Thyroid gland (tissue), 4 donors: ENCODE data around the gene ACKR4. TPM values are rescaled to one million over a fixed set of nuclear protein-coding genes. Genes with fewer than 3 reads are reported as not detected.
"Not testable (repeated sequence)": the region's sequence is repeated elsewhere in the genome, so short reads cannot be mapped to it uniquely, and the experiment has no call there.

ENCODE experiments used
- DNase-seq, 2 donors: peaks; one replicate each; pipeline ENCODE4 v3.0.0-alpha.2; 2019
- H3K27ac ChIP-seq, 3 donors: fragments of 200-600 bp; sonication (generic); 1 replicate in 2 of 3; 2 replicates in 1 of 3; pipeline ENCODE4 v1.5.1; 2016 to 2019; ENCODE audit warnings: mild to moderate bottlenecking in 1 of 3, moderate library complexity in 1 of 3
- H3K27me3 ChIP-seq: fragments of 200-600 bp; sonication (generic); one replicate; pipeline ENCODE4 v1.5.1; 2019
- H3K36me3 ChIP-seq, 2 donors: fragments of 200-600 bp; sonication (generic); one replicate each; pipeline ENCODE4 v1.5.1; 2016 to 2019
- H3K4me1 ChIP-seq, 2 donors: fragments of 200-600 bp; sonication (generic); one replicate each; pipeline ENCODE4 v1.5.1; 2017 to 2019
- H3K4me3 ChIP-seq, 3 donors: fragments of 200-600 bp; sonication (generic); replicated peaks in 1 of 3; 1 replicate in 2 of 3; 2 replicates in 1 of 3; pipeline ENCODE4 v1.5.1; 2016; ENCODE audit warnings: mild to moderate bottlenecking in 1 of 3
- H3K9me3 ChIP-seq: fragments of 200-600 bp; sonication (generic); one replicate; pipeline ENCODE4 v1.5.1; 2017
- CTCF ChIP-seq, 6 experiments: fragments of 200-600 bp in 3 of 6; fragments of 450-650 bp in 3 of 6; sonication (generic) in 3 of 6; IDR thresholded peaks; one replicate each; pipeline ENCODE4 v1.5.1; 2016 to 2019; ENCODE audit warnings: antibody characterized with exemption in 6 of 6, mild to moderate bottlenecking in 2 of 6, inconsistent platforms in 1 of 6, moderate library complexity in 1 of 6
- POLR2A ChIP-seq, 2 donors: fragments of 450-650 bp; IDR thresholded peaks; one replicate each; pipeline ENCODE4 v1.6.1; 2017; ENCODE audit warnings: antibody characterized with exemption in 2 of 2, mild to moderate bottlenecking in 2 of 2, moderate library complexity in 1 of 2
- WGBS, 2 donors: methylation state at CpG; one replicate each; pipeline ENCODE4 v1.1.5; 2017; 5-methylcytosine and 5-hydroxymethylcytosine counted together
- intact Hi-C: fragments of 100-400 bp; cut with DNase I; formaldehyde crosslinking; loops from one replicate; pipeline ENCODE4 v1.15.1; 2023
- total RNA-seq, 4 donors: library from RNA; depleted of rRNA; stranded (reverse); fragments of >200 nt; gene quantifications; one replicate each; pipeline ENCODE4 v1.2.3, GENCODE V29; 2016

The ACKR4 gene
- total RNA-seq, 4 donors from 2014 or later: 1.8 to 4.6 (median 2.1) TPM; not detected in 1

GRCh38 chr3:132597660-132598059 is 590 bp downstream of the ACKR4 start:
- Histone ChIP-seq H3K36me3 (peaks cover 2 to 3% of the 10 kb centered on the region in 2 donors), H3K27ac (no peak overlapping the region), H3K9me3 (no peaks in the 10 kb centered on the region), H3K4me1 (no peaks in the 10 kb centered on the region), H3K4me3 (no peak overlapping the region), H3K27me3 (no peaks in the 10 kb centered on the region)
- 81 to 93% methylated on average over 2 of the region's 2 CpGs for WGBS, 2 donors
- intact Hi-C loops: no loop called here
- DNase-seq: no peak
- TF ChIP-seq POLR2A (IDR thresholded peaks at IDR 0.05) (no peak), CTCF (IDR thresholded peaks at IDR 0.05) (no peak)

- no peak for TF ChIP-seq POLR2A (IDR thresholded peaks at IDR 0.05)
- H3K27ac ChIP-seq: no peak overlapping the region
- no peak for DNase-seq
- no peaks in the 10 kb centered on the region for H3K27me3 ChIP-seq
- H3K36me3 ChIP-seq: peaks cover 6 to 7% of the 10 kb centered on the region in 2 donors
- H3K4me1 ChIP-seq: no peaks in the 10 kb centered on the region
- H3K4me3 ChIP-seq: no peak overlapping the region
- 92 to 93% methylated on average over 3 of the region's 3 CpGs for WGBS, 2 donors
- intact Hi-C loops: no loop called here
- H3K9me3 ChIP-seq: no peaks in the 10 kb centered on the region
These were observed 1.1 kb downstream of the ACKR4 start for GRCh38 chr3:132598181-132598580.

DNA sequence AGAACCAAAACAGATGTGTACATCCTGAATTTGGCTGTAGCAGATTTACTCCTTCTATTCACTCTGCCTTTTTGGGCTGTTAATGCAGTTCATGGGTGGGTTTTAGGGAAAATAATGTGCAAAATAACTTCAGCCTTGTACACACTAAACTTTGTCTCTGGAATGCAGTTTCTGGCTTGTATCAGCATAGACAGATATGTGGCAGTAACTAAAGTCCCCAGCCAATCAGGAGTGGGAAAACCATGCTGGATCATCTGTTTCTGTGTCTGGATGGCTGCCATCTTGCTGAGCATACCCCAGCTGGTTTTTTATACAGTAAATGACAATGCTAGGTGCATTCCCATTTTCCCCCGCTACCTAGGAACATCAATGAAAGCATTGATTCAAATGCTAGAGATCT is 3.5 kb downstream of the ACKR4 start:
- H3K27ac ChIP-seq, intact Hi-C loops, DNase-seq, H3K27me3 ChIP-seq, H3K9me3 ChIP-seq, H3K4me3 ChIP-seq, H3K4me1 ChIP-seq: not testable (repeated sequence)
- WGBS, 2 donors: no CpG with 5 or more reads among the region's 1 CpG
- H3K36me3 ChIP-seq: peaks cover 6 to 11% of the 10 kb centered on the region in 2 donors

GRCh38 chr3:132605374-132605792 is 8.3 kb downstream of the ACKR4 start:
- H3K9me3 ChIP-seq: no peaks in the 10 kb centered on the region
- H3K4me3 ChIP-seq: no peak overlapping the region
- 85 to 97% methylated on average over 2 of the region's 2 CpGs for WGBS, 2 donors
- no peaks in the 10 kb centered on the region for H3K4me1 ChIP-seq
- H3K36me3 ChIP-seq: peaks cover 6 to 8% of the 10 kb centered on the region in 2 donors
- H3K27ac ChIP-seq: no peak overlapping the region
- no peaks in the 10 kb centered on the region for H3K27me3 ChIP-seq
- intact Hi-C loops: no loop called here
- DNase-seq: no peak
- no peak for TF ChIP-seq POLR2A (IDR thresholded peaks at IDR 0.05)
- no peak for TF ChIP-seq CTCF (IDR thresholded peaks at IDR 0.05)

GRCh38 chr3:132606085-132606484 is 9.0 kb downstream of the ACKR4 start:
- 92 to 95% methylated on average over 1 of the region's 1 CpG for WGBS, 2 donors
- TF ChIP-seq POLR2A (IDR thresholded peaks at IDR 0.05) (no peak), CTCF (IDR thresholded peaks at IDR 0.05) (no peak)
- H3K27me3 ChIP-seq: no peaks in the 10 kb centered on the region
- DNase-seq: no peak
- no peaks in the 10 kb centered on the region for H3K4me1 ChIP-seq
- peaks cover 6 to 8% of the 10 kb centered on the region in 2 donors for H3K36me3 ChIP-seq
- H3K4me3 ChIP-seq: no peak overlapping the region
- H3K9me3 ChIP-seq: no peaks in the 10 kb centered on the region
- no peak overlapping the region for H3K27ac ChIP-seq
- intact Hi-C loops: no loop called here

- H3K36me3 ChIP-seq, DNase-seq, H3K9me3 ChIP-seq, H3K27me3 ChIP-seq, intact Hi-C loops, H3K4me3 ChIP-seq, H3K27ac ChIP-seq, H3K4me1 ChIP-seq: not testable (repeated sequence)
- 90 to 91% methylated on average over 7 to 8 of the region's 8 CpGs for WGBS, 2 donors
These were observed 9.6 kb downstream of the ACKR4 start for GRCh38 chr3:132606620-132607019.

DNA sequence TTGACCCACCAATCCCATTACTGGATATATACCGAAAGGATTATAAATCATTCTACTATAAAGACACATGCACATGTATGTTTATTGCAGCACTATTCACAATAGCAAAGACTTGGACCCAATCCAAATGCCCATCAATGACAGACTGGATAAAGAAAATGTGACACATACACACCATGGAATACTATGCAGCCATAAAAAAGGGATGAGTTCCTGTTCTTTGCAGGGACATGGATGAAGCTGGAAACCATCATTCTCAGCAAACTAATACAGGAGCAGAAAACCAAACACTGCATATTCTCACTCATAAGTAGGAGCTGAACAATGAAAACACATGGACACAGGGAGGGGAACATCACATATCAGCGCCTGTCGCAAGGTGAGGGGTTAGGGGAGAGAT is 18.2 kb downstream of the ACKR4 start:
- 95 to 97% methylated on average over 3 of the region's 3 CpGs for whole genome bisulfite sequencing, 2 donors
- H3K27ac ChIP-seq, H3K4me3 ChIP-seq, H3K9me3 ChIP-seq, H3K4me1 ChIP-seq, H3K36me3 ChIP-seq, H3K27me3 ChIP-seq, intact Hi-C loops, DNase-seq: not testable (repeated sequence)
